ENCODE results near the gene CSHL1. TPM values are rescaled to one million over a fixed set of nuclear protein-coding genes. Genes with fewer than 3 reads are reported as not detected.
A peak's percentile ranks its signal among the peaks of the same experiment; 100 is the strongest.

Gene CSHL1
- total RNA-seq, 4 donors from 2014 or later, result not detected

GRCh38 chr17:63931981-63932561, 21.0 kb upstream of the CSHL1 start, which contains the start of gene CD79B:
CD79B (minus strand) TSS chr17:63932331; CDS start chr17:63932261, 70 bp downstream.
- no peaks in the 10 kb centered on the region for H3K9me3 ChIP-seq
- H3K36me3 ChIP-seq, result peaks cover 0 to 13% (median 0%) of the 10 kb centered on the region in 4 donors
- TF ChIP-seq CTCF (IDR thresholded peaks at IDR 0.05), result no peak
- no peak for TF ChIP-seq POLR2AphosphoS5 (IDR thresholded peaks at IDR 0.05)
- TF ChIP-seq EP300 (IDR thresholded peaks at IDR 0.05), result no peak
- TF ChIP-seq POLR2A (IDR thresholded peaks at IDR 0.05; ENCODE audit: low read depth), result no peak
- peak within 1 kb of the TSS; percentile 35 to 64 (median 42) for H3K27ac ChIP-seq (replicated peaks in 1 of 4)
- intact Hi-C loops (cut with DNase I), result no loop called here
- no peak for DNase-seq (ENCODE audit: extremely low spot score)
- H3K4me1 ChIP-seq, result peaks cover 5 to 20% (median 16%) of the 10 kb centered on the region in 4 donors
- H3K4me3 ChIP-seq, result peak within 1 kb of the TSS in 3 of 4 donors; percentile 5 to 30 (median 10)
- no peaks in the 10 kb centered on the region for H3K27me3 ChIP-seq
- 87% methylated on average over 15 of the region's 19 CpGs for WGBS

GRCh38 chr17:63930951-63931575, 20.0 kb upstream of the CSHL1 start:
- Histone ChIP-seq H3K4me3 (peak overlapping the region in 3 of 4 donors; percentile 5 to 30 (median 10)), H3K27me3 (no peaks in the 10 kb centered on the region), H3K9me3 (no peaks in the 10 kb centered on the region), H3K4me1 (peaks cover 5 to 20% (median 16%) of the 10 kb centered on the region in 4 donors), H3K36me3 (peaks cover 0 to 13% (median 0%) of the 10 kb centered on the region in 4 donors), H3K27ac (replicated peaks in 1 of 4) (peak overlapping the region; percentile 35 to 64 (median 42))
- no peak for DNase-seq (ENCODE audit: extremely low spot score)
- TF ChIP-seq POLR2A (IDR thresholded peaks at IDR 0.05; ENCODE audit: low read depth) (no peak), POLR2AphosphoS5 (IDR thresholded peaks at IDR 0.05) (peak in 1 of 2 donors; percentile 25), CTCF (IDR thresholded peaks at IDR 0.05) (no peak), EP300 (IDR thresholded peaks at IDR 0.05) (no peak)
- intact Hi-C loops (cut with DNase I), result no loop called here
- 62% methylated on average over 16 of the region's 16 CpGs for WGBS

GRCh38 chr17:63929860-63930766, 19.1 kb upstream of the CSHL1 start:
- Histone ChIP-seq H3K36me3 (peaks cover 0 to 13% (median 0%) of the 10 kb centered on the region in 4 donors), H3K27me3 (no peaks in the 10 kb centered on the region), H3K9me3 (no peaks in the 10 kb centered on the region), H3K27ac (replicated peaks in 1 of 4) (peak overlapping the region in 3 of 4 donors; percentile 3 to 64 (median 40)), H3K4me1 (peaks cover 5 to 20% (median 16%) of the 10 kb centered on the region in 4 donors), H3K4me3 (peak overlapping the region in 1 of 4 donors; percentile 16)
- intact Hi-C loops (cut with DNase I), result no loop called here
- DNase-seq (ENCODE audit: extremely low spot score), result no peak
- peak in 1 of 2 donors; percentile 43 for TF ChIP-seq POLR2AphosphoS5 (IDR thresholded peaks at IDR 0.05)
- TF ChIP-seq CTCF (IDR thresholded peaks at IDR 0.05), result no peak
- WGBS, result 84% methylated on average over 14 of the region's 24 CpGs

GRCh38 chr17:63928966-63929695, 18.1 kb upstream of the CSHL1 start:
- H3K9me3 ChIP-seq, result no peaks in the 10 kb centered on the region
- DNase-seq (ENCODE audit: extremely low spot score), result no peak
- 96% methylated on average over 4 of the region's 10 CpGs for WGBS
- intact Hi-C loops (cut with DNase I), result no loop called here
- TF ChIP-seq POLR2AphosphoS5 (IDR thresholded peaks at IDR 0.05), result no peak
- TF ChIP-seq EP300 (IDR thresholded peaks at IDR 0.05), result no peak
- no peak for TF ChIP-seq CTCF (IDR thresholded peaks at IDR 0.05)
- TF ChIP-seq POLR2A (IDR thresholded peaks at IDR 0.05; ENCODE audit: low read depth), result no peak
- H3K4me1 ChIP-seq, result peaks cover 5 to 20% (median 16%) of the 10 kb centered on the region in 4 donors
- no peaks in the 10 kb centered on the region for H3K27me3 ChIP-seq
- no peak overlapping the region for H3K27ac ChIP-seq (replicated peaks in 1 of 4)
- no peak overlapping the region for H3K4me3 ChIP-seq
- peaks cover 0 to 13% (median 0%) of the 10 kb centered on the region in 4 donors for H3K36me3 ChIP-seq

Measured in esophagus muscularis mucosa (tissue), 4 donors.